Breast epithelium (tissue), 4 donors: ENCODE measurements around the gene CLUH. TPM values are rescaled to one million over a fixed set of nuclear protein-coding genes. Genes with fewer than 3 reads are reported as not detected.
"Not testable (repeated sequence)": the region's sequence is repeated elsewhere in the genome, so short reads cannot be mapped to it uniquely, and the experiment has no call there.

Experiments used
- DNase-seq, 2 donors: peaks; one replicate each; pipeline ENCODE4 v3.0.0-alpha.2; 2019; ENCODE audit warnings: low spot score in 2 of 2
- H3K27ac ChIP-seq, 2 donors: fragments of 200-600 bp; sonication (generic) in 1 of 2; one replicate each; pipeline ENCODE4 v1.5.1; 2016 to 2019; ENCODE audit warnings: mild to moderate bottlenecking in 1 of 2
- H3K27me3 ChIP-seq, 2 donors: fragments of 200-600 bp; sonication (generic) in 1 of 2; one replicate each; pipeline versions ENCODE4 v1.5.1 to v1.6.0; 2017 to 2019; ENCODE audit warnings: control low read depth in 1 of 2, mild to moderate bottlenecking in 1 of 2
- H3K36me3 ChIP-seq: fragments of 200-600 bp; one replicate; pipeline ENCODE4 v1.5.1; 2019
- H3K4me1 ChIP-seq, 2 donors: fragments of 200-600 bp; sonication (generic); one replicate each; pipeline ENCODE4 v1.5.1; 2016 to 2019; ENCODE audit warnings: control low read depth in 1 of 2
- H3K4me3 ChIP-seq, 3 donors: fragments of 200-600 bp; sonication (generic); 1 replicate in 2 of 3; 2 replicates in 1 of 3; pipeline ENCODE4 v1.5.1; 2016 to 2019; ENCODE audit warnings: mild to moderate bottlenecking in 3 of 3, moderate library complexity in 2 of 3
- H3K9me3 ChIP-seq, 2 donors: fragments of 200-600 bp; sonication (generic) in 1 of 2; one replicate each; pipeline ENCODE4 v1.5.1; 2016 to 2019; ENCODE audit warnings: control low read depth in 1 of 2
- CTCF ChIP-seq, 3 donors: fragments of 450-650 bp; IDR thresholded peaks; one replicate each; pipeline ENCODE4 v1.5.1; 2016 to 2017; ENCODE audit warnings: antibody characterized with exemption in 3 of 3, mild to moderate bottlenecking in 3 of 3, moderate library complexity in 3 of 3
- POLR2A ChIP-seq: fragments of 450-650 bp; IDR thresholded peaks from one replicate; pipeline ENCODE4 v1.6.1; 2016; ENCODE audit warnings: antibody characterized with exemption, mild to moderate bottlenecking, moderate library complexity
- POLR2AphosphoS5 ChIP-seq, 3 donors: sonication (generic); formaldehyde crosslinking; IDR thresholded peaks; one replicate each; pipeline ENCODE4 v1.6.1; 2017; ENCODE audit warnings: antibody characterized with exemption in 3 of 3
- intact Hi-C: fragments of 100-400 bp; cut with DNase I; formaldehyde crosslinking; loops from one replicate; pipeline ENCODE4 v1.15.1; 2023; ENCODE audit warnings: low total_unique reads
- total RNA-seq, 3 donors: library from RNA; depleted of rRNA; stranded (reverse); fragments of >200 nt; gene quantifications; one replicate each; pipeline ENCODE4 v1.1.0, GENCODE V29; 2016

Gene CLUH
- total RNA-seq, 3 donors from 2014 or later: 37.6 to 77.7 (median 50.6) TPM

- no peaks in the 10 kb centered on the region for H3K27me3 ChIP-seq
- no peak for TF ChIP-seq CTCF (IDR thresholded peaks at IDR 0.05)
- no peak for TF ChIP-seq POLR2AphosphoS5 (IDR thresholded peaks at IDR 0.05)
- no peak for TF ChIP-seq POLR2A
- intact Hi-C loops: no loop called here
- no peaks in the 10 kb centered on the region for H3K4me1 ChIP-seq
- peak in 1 of 2 donors; percentile 51 for DNase-seq
- H3K4me3 ChIP-seq: no peak overlapping the region
- H3K9me3 ChIP-seq: no peaks in the 10 kb centered on the region
- H3K27ac ChIP-seq: no peak overlapping the region
- no peaks in the 10 kb centered on the region for H3K36me3 ChIP-seq
Measured at GRCh38 chr17:2683912-2684311, 27.7 kb downstream of the CLUH start.

GRCh38 chr17:2682176-2682938 lies 29.2 kb downstream of the CLUH start:
- Histone ChIP-seq H3K4me3 (no peak overlapping the region), H3K27me3 (no peaks in the 10 kb centered on the region), H3K4me1 (no peaks in the 10 kb centered on the region), H3K27ac (no peak overlapping the region), H3K9me3 (no peaks in the 10 kb centered on the region), H3K36me3 (no peaks in the 10 kb centered on the region)
- intact Hi-C loops: no loop called here
- no peak for TF ChIP-seq CTCF (IDR thresholded peaks at IDR 0.05)
- no peak for TF ChIP-seq POLR2AphosphoS5 (IDR thresholded peaks at IDR 0.05)
- no peak for TF ChIP-seq POLR2A
- DNase-seq: no peak

- H3K4me3 ChIP-seq: no peak overlapping the region
- no peaks in the 10 kb centered on the region for H3K4me1 ChIP-seq
- TF ChIP-seq POLR2AphosphoS5 (IDR thresholded peaks at IDR 0.05) (no peak), POLR2A (no peak), CTCF (IDR thresholded peaks at IDR 0.05) (no peak)
- H3K9me3 ChIP-seq: no peaks in the 10 kb centered on the region
- no peak overlapping the region for H3K27ac ChIP-seq
- H3K36me3 ChIP-seq: no peaks in the 10 kb centered on the region
- no peak for DNase-seq
- no peaks in the 10 kb centered on the region for H3K27me3 ChIP-seq
- intact Hi-C loops: no loop called here
Measured at GRCh38 chr17:2681650-2682049, 29.9 kb downstream of the CLUH start.

- DNase-seq: no peak
- H3K27me3 ChIP-seq: no peaks in the 10 kb centered on the region
- no peaks in the 10 kb centered on the region for H3K9me3 ChIP-seq
- H3K4me1 ChIP-seq: no peaks in the 10 kb centered on the region
- TF ChIP-seq CTCF (IDR thresholded peaks at IDR 0.05) (no peak), POLR2A (no peak), POLR2AphosphoS5 (IDR thresholded peaks at IDR 0.05) (no peak)
- no peaks in the 10 kb centered on the region for H3K36me3 ChIP-seq
- H3K27ac ChIP-seq: no peak overlapping the region
- H3K4me3 ChIP-seq: no peak overlapping the region
- intact Hi-C loops: no loop called here
Measured at GRCh38 chr17:2680961-2681360, 30.6 kb downstream of the CLUH start.

- intact Hi-C loops: not testable (repeated sequence)
Measured at GRCh38 chr17:2679247-2679646, 32.3 kb downstream of the CLUH start.

More at GRCh38 chr17:2679247-2679646, 32.3 kb downstream of the CLUH start:
- not testable (repeated sequence) for DNase-seq, H3K4me1 ChIP-seq, H3K9me3 ChIP-seq, H3K36me3 ChIP-seq, H3K27me3 ChIP-seq, H3K4me3 ChIP-seq, H3K27ac ChIP-seq
